ENCODE measurements around the gene RNF123.

The RNF123 gene

DNA sequence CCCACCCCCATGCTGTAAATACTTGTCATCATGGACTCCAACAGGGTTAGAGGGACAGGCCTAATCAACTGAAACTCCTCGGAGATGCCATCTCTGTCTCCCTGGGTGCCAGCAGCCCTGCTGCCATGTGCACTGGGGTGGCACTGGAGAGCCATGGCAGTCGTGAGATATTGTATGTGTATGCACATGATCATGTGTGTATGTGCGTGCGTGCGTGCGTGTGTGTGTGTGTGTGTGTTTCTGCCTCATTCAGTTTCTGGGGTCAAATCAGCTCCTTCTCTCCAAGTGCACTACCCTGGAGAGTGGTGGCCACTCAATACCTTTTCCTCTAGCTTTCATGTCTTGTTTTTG is 18.4 kb upstream of the RNF123 start:
- H3K36me3 ChIP-seq (ENCODE audit: control insufficient read depth, insufficient read depth, low read length) = no peaks in the 10 kb centered on the region

DNA sequence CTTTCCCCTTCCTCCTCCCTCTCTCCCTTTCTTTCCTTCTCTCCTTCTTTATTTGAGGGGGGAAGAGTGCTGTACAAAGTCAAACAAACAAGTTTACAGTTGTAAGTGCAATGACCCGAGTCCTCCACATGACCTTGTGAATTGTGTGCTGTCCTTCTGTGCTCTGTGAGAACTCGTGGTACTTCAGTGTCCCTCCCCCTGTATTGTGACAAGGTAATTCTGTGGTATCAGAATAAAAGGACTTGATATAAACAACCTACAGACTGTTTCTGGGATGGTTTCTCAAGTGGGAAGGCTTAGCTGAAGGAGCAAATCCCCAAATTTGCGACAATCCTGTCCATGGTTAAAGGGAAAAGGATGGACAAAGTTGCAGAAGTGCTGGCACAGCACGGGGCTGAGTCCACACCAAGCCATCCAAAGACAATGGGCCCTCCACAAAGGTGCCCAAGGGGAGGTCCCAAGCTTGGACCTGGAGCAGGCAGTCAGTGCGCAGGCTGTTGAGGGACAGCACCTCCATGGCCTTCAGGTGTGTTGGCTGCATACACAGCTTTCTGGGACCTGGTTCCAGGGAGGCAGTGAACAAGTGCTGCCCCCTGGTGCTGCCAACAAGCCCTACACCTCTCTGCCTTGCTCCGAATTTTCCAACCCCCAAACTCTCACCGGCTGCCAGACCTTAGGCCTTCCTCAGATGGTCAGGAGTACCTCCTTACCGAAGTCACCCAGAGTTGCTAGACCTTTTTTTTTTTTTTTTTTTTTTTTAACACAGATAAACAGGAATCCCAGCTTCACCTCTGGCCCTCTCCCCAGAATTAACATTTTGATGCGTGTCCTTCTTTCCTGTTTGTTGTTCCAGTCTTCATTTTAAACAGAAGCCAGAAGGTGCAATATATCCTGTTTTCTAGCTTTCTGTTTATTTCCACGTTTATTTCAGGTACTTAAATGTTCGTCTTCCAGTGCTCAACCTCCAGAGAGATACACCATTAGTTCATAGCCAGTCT is 17.8 kb upstream of the RNF123 start:
- H3K9me3 ChIP-seq (ENCODE audit: control insufficient read depth, low read length) = no peaks in the 10 kb centered on the region
- H3K36me3 ChIP-seq (ENCODE audit: control insufficient read depth, insufficient read depth, low read length) = no peaks in the 10 kb centered on the region
- H3K79me2 ChIP-seq = no peaks in the 10 kb centered on the region
- H3K27ac ChIP-seq = peak overlapping the region; percentile 46
- TF ChIP-seq, protein P1, sequence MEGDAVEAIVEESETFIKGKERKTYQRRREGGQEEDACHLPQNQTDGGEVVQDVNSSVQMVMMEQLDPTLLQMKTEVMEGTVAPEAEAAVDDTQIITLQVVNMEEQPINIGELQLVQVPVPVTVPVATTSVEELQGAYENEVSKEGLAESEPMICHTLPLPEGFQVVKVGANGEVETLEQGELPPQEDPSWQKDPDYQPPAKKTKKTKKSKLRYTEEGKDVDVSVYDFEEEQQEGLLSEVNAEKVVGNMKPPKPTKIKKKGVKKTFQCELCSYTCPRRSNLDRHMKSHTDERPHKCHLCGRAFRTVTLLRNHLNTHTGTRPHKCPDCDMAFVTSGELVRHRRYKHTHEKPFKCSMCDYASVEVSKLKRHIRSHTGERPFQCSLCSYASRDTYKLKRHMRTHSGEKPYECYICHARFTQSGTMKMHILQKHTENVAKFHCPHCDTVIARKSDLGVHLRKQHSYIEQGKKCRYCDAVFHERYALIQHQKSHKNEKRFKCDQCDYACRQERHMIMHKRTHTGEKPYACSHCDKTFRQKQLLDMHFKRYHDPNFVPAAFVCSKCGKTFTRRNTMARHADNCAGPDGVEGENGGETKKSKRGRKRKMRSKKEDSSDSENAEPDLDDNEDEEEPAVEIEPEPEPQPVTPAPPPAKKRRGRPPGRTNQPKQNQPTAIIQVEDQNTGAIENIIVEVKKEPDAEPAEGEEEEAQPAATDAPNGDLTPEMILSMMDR (IDR thresholded peaks at IDR 0.05) = peak; percentile 85
- H3K9ac ChIP-seq = no peak overlapping the region
- no peak overlapping the region for H2AFZ ChIP-seq
- H3K4me3 ChIP-seq (ENCODE audit: low read depth, low read length) = no peak overlapping the region
- no peaks in the 10 kb centered on the region for H3K27me3 ChIP-seq (ENCODE audit: control insufficient read depth, insufficient read depth, low read length)
- no peak overlapping the region for H3K4me2 ChIP-seq (ENCODE audit: low read length)
- peaks cover 17% of the 10 kb centered on the region for H3K4me1 ChIP-seq

More for the DNA sequence above, 18.4 kb upstream of the RNF123 start:
- no peak overlapping the region for H3K27ac ChIP-seq
- H3K79me2 ChIP-seq = no peaks in the 10 kb centered on the region
- no peak overlapping the region for H3K4me3 ChIP-seq (ENCODE audit: low read depth, low read length)
- no peak overlapping the region for H3K4me2 ChIP-seq (ENCODE audit: low read length)
- H3K9ac ChIP-seq = no peak overlapping the region
- no peaks in the 10 kb centered on the region for H3K9me3 ChIP-seq (ENCODE audit: control insufficient read depth, low read length)
- peaks cover 17% of the 10 kb centered on the region for H3K4me1 ChIP-seq
- TF ChIP-seq, protein P1 (IDR thresholded peaks at IDR 0.05) = no peak
- H2AFZ ChIP-seq = no peak overlapping the region
- no peaks in the 10 kb centered on the region for H3K27me3 ChIP-seq (ENCODE audit: control insufficient read depth, insufficient read depth, low read length)

DNA sequence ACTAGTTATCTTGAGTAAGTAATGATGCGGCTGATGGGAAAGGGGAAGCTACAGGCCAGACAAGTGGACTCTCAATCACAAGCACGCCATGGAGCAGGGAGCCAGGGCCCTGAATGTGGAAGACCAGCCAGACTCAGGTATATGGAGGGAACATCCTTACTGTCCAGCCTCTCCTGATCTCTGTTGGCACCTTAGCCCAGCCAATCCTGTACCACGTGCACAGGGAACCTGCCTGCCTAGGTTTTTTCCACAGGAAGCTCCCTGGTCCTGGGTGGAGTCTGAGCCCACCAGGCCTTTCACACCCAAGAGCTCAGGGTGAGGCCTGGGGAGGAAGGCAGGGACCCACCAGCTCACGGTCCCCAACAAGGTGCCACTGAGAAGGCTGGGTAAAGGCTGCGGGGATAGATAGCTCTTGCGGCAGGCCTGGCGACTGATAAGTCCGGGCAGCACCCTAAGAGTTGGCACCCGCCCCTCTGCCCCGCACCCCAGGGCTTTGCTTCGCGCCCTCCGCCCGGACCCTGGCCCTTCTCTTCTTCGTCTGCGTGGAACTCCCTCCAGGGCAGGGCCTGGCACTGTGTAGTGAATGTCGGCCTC is 16.1 kb upstream of the RNF123 start:
- TF ChIP-seq, protein P1 (IDR thresholded peaks at IDR 0.05) = no peak
- no peaks in the 10 kb centered on the region for H3K36me3 ChIP-seq (ENCODE audit: control insufficient read depth, insufficient read depth, low read length)
- peak overlapping the region; percentile 89 for H2AFZ ChIP-seq
- H3K4me2 ChIP-seq (ENCODE audit: low read length) = peak overlapping the region; percentile 64
- peaks cover 17% of the 10 kb centered on the region for H3K4me1 ChIP-seq
- H3K79me2 ChIP-seq = no peaks in the 10 kb centered on the region
- no peaks in the 10 kb centered on the region for H3K9me3 ChIP-seq (ENCODE audit: control insufficient read depth, low read length)
- no peaks in the 10 kb centered on the region for H3K27me3 ChIP-seq (ENCODE audit: control insufficient read depth, insufficient read depth, low read length)
- peak overlapping the region; percentile 79 for H3K4me3 ChIP-seq (ENCODE audit: low read depth, low read length)
- H3K9ac ChIP-seq = no peak overlapping the region
- peak overlapping the region; percentile 93 for H3K27ac ChIP-seq

DNA sequence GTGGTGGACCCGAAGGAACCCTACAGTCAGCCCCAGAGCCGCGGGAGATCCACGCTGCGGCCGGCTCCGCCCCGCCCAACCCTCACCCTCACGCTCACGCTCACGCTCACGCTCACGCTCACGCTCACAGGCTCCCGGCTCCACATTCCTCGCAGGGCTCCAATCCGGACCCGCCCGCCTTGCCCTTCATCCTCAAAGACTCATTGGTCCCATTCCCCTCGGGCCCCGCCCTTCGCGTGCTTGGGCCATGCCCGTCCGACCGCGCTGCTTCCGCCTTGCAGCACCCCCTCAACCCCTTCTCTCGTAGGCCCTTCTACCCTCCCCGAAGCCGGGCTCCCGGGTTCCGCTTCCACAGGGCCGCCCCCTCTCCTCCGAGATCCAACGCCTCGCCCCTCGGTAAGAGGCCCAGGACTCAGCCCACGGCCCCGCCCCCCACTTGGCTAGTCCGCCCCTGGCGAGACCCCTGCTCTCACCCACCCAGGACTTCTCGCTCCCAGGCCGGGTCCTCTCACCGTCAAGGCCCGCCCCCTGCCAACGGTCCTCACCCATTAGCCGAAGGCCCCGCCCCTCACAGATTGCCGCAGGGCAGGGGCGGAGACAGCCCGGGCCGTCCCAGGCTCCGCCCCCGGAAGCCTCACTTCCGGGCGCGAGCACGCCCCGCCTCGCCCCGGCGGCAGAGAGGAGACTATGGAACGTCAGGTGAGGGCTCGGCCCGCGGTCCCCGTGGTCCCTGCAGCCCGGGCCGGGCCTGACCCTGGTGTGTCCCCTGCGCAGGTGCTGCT is 15.5 kb upstream of the RNF123 start, which contains the start of gene APEH:
Gene APEH, plus strand, starts transcription at position 637 of the 782 bp plus-strand sequence. Its CDS starts 51 bp downstream, at position 688.
- Histone ChIP-seq H3K27me3 (ENCODE audit: control insufficient read depth, insufficient read depth, low read length) (no peaks in the 10 kb centered on the region), H3K9ac (peak within 1 kb of the TSS; percentile 42), H3K4me2 (ENCODE audit: low read length) (peak within 1 kb of the TSS; percentile 64), H3K4me1 (peaks cover 17% of the 10 kb centered on the region), H2AFZ (peak within 1 kb of the TSS; percentile 89), H3K27ac (peak within 1 kb of the TSS; percentile 93), H3K36me3 (ENCODE audit: control insufficient read depth, insufficient read depth, low read length) (no peaks in the 10 kb centered on the region), H3K79me2 (no peaks in the 10 kb centered on the region), H3K4me3 (ENCODE audit: low read depth, low read length) (peak within 1 kb of the TSS; percentile 79), H3K9me3 (ENCODE audit: control insufficient read depth, low read length) (no peaks in the 10 kb centered on the region)
- TF ChIP-seq, protein P1 (IDR thresholded peaks at IDR 0.05) = no peak

All from parathyroid adenoma (tissue), 2 donors.